Measurements from ENCODE around the gene SLC24A3.
A peak's percentile ranks its signal among the peaks of the same experiment; 100 is the strongest.
"Not testable (repeated sequence)": the region's sequence is repeated elsewhere in the genome, so short reads cannot be mapped to it uniquely, and the experiment has no call there.

Gene SLC24A3

GRCh38 chr20:19653327-19653726 lies 440.9 kb downstream of the SLC24A3 start:
- no peak for DNase-seq

GRCh38 chr20:19654921-19655320 lies 442.5 kb downstream of the SLC24A3 start:
- DNase-seq: peak; percentile 46

- no peak for DNase-seq
Measured at GRCh38 chr20:19658137-19658536, 445.7 kb downstream of the SLC24A3 start.

GRCh38 chr20:19659448-19659847 lies 447.0 kb downstream of the SLC24A3 start:
- DNase-seq: no peak

- DNase-seq: no peak
Measured at GRCh38 chr20:19660808-19661378, 448.5 kb downstream of the SLC24A3 start.

GRCh38 chr20:19661717-19662636 lies 449.5 kb downstream of the SLC24A3 start:
- DNase-seq: peak; percentile 77

GRCh38 chr20:19662637-19662995 lies 450.2 kb downstream of the SLC24A3 start:
- DNase-seq: no peak

GRCh38 chr20:19668418-19668817 lies 456.0 kb downstream of the SLC24A3 start:
- no peak for DNase-seq

GRCh38 chr20:19670829-19671228 lies 458.4 kb downstream of the SLC24A3 start:
- DNase-seq: no peak

GRCh38 chr20:19671374-19671773 lies 458.9 kb downstream of the SLC24A3 start:
- no peak for DNase-seq

- no peak for DNase-seq
Measured at GRCh38 chr20:19672498-19672897, 460.1 kb downstream of the SLC24A3 start.

- DNase-seq: no peak
Measured at GRCh38 chr20:19673575-19673974, 461.1 kb downstream of the SLC24A3 start.

- DNase-seq: no peak
Measured at GRCh38 chr20:19676202-19676601, 463.8 kb downstream of the SLC24A3 start.

GRCh38 chr20:19677336-19677735 lies 464.9 kb downstream of the SLC24A3 start:
- no peak for DNase-seq

- DNase-seq: not testable (repeated sequence)
Measured at GRCh38 chr20:19678591-19678990, 466.1 kb downstream of the SLC24A3 start.

GRCh38 chr20:19679900-19680495 lies 467.6 kb downstream of the SLC24A3 start:
- no peak for DNase-seq

- no peak for DNase-seq
Measured at GRCh38 chr20:19682249-19682648, 469.8 kb downstream of the SLC24A3 start.

- no peak for DNase-seq
Measured at GRCh38 chr20:19683188-19683587, 470.7 kb downstream of the SLC24A3 start.

GRCh38 chr20:19683822-19684221 lies 471.4 kb downstream of the SLC24A3 start:
- no peak for DNase-seq

GRCh38 chr20:19688031-19688806 lies 475.8 kb downstream of the SLC24A3 start:
- no peak for DNase-seq

GRCh38 chr20:19690462-19690861 lies 478.0 kb downstream of the SLC24A3 start:
- DNase-seq: no peak

GRCh38 chr20:19691125-19691524 lies 478.7 kb downstream of the SLC24A3 start:
- DNase-seq: no peak

- DNase-seq: no peak
Measured at GRCh38 chr20:19692100-19692499, 479.7 kb downstream of the SLC24A3 start.

Measured in left hindlimb (tissue), 1 donor.